T-helper 1 cell treated with Interleukin-12 subunit alpha and Interleukin-12 subunit beta and Interleukin-4 antibody, amounts not matched to agents 30 ng/mL and 1 ng/mL, for 36 hours (primary cell): ENCODE data around the gene MRTFA. TPM values are rescaled to one million over a fixed set of nuclear protein-coding genes. Genes with fewer than 3 reads are reported as not detected.
"Not testable (repeated sequence)": the region's sequence is repeated elsewhere in the genome, so short reads cannot be mapped to it uniquely, and the experiment has no call there.

Source experiments
- intact Hi-C: fragments of 100-400 bp; cut with micrococcal nuclease; formaldehyde crosslinking; loops from one replicate; pipeline ENCODE4 v1.15.1; 2024
- total RNA-seq: library from RNA; stranded (reverse); gene quantifications from 2 replicates; pipeline ENCODE4 v1.2.3, GENCODE V29; 2022

Gene MRTFA
- 56.8 and 67.4 TPM in 2 replicates for total RNA-seq

DNA sequence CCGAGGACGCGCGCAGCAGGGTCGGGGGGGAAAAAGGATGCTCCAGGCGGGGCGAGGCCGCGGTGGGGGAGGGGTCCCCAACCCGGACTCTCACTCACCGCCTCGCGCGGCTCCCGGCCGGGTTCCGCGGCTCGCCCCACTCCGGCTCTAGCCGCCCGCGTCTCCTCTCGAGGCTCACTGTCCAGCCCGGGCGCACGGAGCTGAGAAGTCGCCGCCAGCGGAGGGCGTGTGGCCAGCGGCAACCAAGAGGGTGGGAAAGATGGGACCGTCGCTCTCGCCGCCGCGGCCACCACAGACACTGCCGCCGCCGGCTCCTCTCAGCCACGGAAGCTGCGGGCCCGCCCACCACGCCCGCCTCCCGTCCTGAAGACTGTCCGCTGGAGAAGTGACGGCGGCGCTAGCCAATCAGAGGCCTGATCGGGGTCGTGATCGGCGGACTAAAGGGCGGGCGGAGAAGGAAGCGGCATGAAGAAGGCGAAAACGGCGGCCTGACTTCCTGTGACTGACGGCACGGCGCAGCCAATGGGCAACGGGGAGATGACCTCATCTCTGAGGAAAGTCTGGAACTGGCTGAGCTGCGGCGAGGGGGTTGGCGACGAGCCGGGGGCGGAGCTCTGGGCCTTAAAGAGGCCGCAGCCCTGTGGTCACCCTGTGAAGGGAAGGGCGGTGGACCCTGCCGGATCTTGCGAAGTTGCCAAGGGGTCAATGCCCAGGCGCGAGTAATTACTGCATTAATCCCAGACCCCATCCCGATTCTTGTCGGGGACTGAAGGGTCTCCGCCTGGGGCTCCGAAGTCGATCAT lies at the start of gene MRTFA:
Gene MRTFA (minus strand): TSS at position 340 of the 803 bp plus-strand sequence.
- intact Hi-C loops, result loop anchor here (1.0 to 10.0 kb wide), 19 partner anchors 10 to 1102 kb away; partner anchors contain the start of genes DESI1, L3MBTL2, RBX1 and RPS19BP1

DNA sequence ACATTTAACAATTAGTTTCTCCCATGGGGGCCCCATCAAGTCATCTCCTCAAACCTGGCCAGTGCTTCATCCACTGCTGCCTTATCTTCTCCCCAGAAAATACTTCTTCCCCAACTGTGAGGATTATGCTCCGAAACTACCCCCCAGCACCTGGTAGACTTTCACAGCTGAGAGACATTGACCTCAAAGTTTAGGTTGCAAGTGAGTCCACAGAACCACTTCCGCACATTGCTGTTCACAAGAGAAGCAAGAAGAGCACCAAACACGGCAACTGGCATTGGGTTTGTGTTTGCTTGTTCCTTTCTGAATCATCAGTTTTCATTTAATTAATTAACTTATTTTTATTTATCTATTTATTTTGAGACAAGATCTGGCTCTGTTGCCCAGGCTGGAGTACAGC lies 48.9 kb upstream of the MRTFA start:
- intact Hi-C loops, result no loop called here

DNA sequence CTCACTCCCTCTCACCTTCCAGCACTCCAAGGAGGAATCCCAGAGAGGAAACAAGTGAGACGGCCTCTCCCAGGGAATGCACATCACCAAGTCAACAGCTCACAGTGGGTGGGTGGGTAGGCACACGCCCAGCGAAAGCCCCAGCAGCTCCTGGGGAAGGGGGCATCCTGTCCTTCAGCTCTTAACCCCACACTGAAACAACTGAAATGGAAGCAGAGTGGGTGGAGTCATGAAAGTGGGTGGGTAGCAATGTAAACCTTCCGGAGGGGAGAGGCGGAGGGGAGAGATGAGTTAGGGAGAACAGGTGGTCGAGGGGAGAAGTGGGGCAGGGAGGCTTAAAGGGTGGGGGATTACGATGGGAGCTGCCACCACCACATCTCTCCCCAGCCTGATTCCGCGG lies 48.2 kb upstream of the MRTFA start:
- intact Hi-C loops, result loop anchor here (5.0 kb wide), 1 partner anchor 268 kb away; the partner anchor contains the start of gene RBX1

DNA sequence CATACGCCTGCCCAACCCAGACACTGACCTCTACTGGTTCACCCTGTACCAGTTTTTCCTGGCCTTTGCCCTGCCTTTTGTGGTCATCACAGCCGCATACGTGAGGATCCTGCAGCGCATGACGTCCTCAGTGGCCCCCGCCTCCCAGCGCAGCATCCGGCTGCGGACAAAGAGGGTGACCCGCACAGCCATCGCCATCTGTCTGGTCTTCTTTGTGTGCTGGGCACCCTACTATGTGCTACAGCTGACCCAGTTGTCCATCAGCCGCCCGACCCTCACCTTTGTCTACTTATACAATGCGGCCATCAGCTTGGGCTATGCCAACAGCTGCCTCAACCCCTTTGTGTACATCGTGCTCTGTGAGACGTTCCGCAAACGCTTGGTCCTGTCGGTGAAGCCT lies 44.9 kb upstream of the MRTFA start:
- intact Hi-C loops, result loop anchor here (5.0 kb wide), 1 partner anchor 271 kb away; the partner anchor contains the start of gene RBX1

DNA sequence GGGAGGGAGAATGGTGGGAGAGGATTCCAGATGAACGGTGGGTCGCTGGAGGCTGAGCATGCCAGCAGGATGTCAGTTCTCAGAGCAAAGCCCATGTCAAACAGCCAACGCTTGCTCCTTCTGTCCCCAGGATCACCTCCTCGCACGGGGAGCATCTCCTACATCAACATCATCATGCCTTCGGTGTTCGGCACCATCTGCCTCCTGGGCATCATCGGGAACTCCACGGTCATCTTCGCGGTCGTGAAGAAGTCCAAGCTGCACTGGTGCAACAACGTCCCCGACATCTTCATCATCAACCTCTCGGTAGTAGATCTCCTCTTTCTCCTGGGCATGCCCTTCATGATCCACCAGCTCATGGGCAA lies 44.3 kb upstream of the MRTFA start:
- intact Hi-C loops, result loop anchor here (5.0 kb wide), 1 partner anchor 272 kb away; the partner anchor contains the start of gene RBX1

DNA sequence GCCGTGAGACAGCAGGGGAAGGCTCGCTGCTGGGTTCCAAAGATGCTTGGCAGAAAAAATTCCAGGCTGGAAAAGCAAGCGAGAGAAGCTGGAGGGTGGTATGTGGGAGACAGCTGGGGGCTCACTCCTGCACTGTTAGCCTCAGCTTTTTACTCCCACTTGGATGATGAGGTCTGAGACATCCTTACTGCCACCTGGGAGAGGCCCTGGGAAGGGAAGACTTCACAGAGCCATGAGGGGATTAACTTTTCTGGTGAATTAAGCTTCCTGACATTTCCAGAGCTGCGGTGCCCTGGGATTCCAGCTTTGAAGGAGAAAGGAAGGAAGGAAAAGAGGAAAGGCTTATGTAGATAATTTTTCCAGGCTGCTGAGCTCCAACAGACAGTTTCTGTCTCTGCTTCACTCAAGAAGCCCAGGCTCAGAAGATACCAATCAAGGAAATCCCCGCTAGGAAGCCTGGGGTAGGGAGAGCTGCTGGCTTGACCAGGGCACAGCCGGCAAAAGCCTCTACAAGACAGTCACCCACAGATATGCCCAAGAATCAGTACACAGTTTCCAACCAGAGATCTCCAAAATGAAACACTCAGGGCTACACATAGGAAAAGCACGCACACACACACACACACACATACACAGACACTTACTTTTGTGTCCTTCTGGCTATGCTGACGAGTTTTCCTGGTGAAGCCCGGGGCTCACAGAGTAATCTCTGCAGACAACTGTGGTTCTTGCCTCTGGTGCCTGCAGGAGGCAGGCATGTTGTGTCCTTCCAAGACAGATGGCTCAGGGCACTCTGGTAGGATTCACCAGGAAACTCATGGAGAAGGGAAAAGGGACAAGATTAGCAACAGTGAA lies 43.7 kb upstream of the MRTFA start:
- intact Hi-C loops, result loop anchor here (5.0 kb wide), 1 partner anchor 272 kb away; the partner anchor contains the start of gene RBX1

DNA sequence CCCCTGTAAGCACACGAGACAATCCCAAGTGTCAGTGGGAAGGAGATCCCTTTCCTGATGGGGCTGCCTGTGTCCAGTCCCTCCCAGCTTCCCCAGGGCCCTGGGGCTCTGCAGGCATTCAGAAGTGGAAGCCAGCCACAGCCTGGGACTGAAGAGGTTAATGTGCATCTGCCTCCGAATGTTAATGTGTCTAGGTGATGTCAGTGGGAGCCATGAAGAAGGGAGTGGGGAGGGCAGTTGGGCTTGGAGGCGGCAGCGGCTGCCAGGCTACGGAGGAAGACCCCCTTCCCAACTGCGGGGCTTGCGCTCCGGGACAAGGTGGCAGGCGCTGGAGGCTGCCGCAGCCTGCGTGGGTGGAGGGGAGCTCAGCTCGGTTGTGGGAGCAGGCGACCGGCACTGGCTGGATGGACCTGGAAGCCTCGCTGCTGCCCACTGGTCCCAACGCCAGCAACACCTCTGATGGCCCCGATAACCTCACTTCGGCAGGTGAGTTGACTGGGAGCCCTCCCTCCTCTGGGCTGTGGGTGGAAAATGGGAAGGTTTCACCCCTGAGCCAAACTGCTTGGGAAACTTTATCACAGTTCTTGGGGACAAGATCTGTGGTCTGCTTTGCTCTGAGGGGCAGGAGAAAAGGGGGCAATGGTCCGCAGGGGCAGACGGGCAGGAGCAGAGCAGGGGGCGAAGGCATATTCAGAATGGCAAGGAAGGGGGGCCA lies 42.9 kb upstream of the MRTFA start, which contains the start of gene MCHR1:
Gene MCHR1 (plus strand): TSS at position 236 of the 715 bp plus-strand sequence. CDS start 169 bp downstream, at position 405.
- intact Hi-C loops, result no loop called here

DNA sequence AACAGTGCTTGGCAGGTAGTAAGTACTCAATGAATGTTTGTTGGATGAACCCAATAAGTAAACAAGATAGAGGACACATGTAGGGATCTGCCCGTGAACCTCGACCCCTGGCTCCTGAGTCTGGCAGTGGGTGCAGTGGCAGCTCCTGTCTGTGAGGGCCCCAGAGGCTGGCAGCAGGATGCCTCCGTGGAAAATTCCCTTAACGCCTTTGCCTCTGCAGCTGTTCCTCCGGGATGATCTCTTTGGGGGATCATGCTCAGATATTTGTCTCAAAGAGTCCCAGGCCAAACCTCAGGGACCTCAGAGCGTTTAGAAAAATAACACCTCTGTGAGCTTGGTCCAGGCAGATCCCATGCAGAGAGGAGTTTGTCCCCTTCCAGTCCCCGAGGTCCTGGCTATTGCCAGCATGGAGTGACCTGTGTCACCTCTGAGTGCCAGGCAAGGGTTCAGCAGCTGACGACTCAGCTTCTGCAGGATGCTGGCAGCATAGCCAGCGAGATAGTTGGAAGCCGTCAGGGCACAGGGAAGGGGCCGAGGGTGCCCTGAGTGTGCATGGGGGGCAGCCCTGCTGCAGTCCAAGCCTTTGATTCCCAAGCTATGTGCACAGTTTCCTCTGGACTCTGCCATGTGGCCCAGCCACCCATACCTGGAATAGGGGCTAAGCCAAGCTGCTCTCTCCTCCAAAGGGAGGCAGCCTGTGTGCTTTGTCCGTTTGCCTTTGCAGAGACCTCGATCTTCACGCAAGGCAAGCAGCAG lies 42.2 kb upstream of the MRTFA start:
- intact Hi-C loops, result no loop called here

DNA sequence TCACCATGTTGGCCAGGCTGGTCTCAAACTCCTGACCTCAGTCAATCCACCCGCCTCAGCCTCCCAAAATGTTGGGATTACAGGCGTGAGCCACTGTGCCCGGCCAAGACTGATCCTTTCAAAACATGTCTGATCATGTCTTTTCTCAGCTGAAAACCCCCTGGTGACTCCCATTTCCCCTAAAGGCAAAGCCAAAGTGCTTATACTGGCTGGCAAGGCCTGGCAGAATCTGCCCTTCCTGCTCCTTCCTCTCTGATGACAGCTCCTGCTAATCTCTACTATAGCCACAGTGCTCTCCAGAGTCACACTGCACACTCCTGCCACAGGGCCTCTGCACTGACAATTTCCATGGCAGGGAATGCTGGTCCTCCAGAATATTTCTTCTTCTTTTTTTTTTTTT lies 40.1 kb upstream of the MRTFA start:
- intact Hi-C loops, result no loop called here

DNA sequence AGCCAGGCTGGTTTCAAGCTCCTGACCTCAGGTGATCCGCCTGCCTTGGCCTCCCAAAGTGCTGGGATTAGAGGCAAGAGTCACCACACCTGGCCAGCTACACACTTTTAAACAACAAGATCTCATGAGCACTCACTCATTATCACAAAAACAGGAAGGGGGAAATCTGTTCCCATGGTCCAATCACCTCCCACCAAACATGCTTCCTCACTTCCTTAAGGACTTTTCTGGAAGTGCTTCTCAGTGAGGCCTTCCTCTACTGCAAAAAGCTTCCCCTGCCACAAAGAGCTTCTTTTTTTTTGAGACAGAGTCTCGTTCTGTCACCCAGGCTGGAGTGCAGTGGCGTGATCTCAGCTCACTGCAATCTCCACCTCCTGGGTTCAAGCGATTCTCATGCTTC lies 39.6 kb upstream of the MRTFA start:
- intact Hi-C loops, result not testable (repeated sequence)

DNA sequence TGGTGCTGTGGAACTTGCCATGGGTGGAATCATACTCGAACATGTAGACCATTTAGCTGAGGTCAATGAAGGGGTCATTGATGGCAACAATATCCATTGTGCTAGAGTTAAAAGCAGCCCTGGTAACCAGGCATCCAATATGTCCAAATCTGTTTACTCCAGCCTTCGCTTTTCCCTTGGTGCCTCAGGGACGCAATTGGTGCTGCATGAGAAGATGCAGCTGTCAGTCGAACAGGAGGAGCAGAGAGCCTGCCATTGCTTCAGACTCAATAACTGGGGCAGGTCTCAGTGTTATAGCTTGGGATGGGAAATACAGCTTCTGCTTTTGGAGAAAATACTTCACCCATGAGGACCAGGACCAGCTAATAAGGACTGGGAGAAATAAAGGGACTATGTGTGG lies 37.8 kb upstream of the MRTFA start:
- intact Hi-C loops, result no loop called here

DNA sequence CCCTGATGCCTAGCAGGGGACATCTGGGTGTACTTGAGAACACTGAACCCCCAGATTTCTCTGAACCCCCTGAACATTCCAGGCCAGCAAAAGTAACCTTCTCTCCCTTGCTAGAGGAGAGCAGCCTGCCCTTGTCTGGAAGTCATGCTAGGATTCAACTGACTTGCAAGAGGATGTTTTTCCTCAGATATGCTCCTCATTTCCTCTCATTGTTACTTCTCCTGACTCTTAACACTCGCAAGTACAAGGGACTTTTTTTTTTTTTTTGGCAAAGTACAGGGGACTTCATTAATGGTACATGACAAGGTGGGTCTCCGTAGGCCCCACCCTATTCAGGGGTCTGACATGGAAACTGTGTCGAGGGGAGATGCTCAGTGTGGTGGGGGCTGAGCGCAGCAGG lies 36.5 kb upstream of the MRTFA start:
- intact Hi-C loops, result no loop called here

DNA sequence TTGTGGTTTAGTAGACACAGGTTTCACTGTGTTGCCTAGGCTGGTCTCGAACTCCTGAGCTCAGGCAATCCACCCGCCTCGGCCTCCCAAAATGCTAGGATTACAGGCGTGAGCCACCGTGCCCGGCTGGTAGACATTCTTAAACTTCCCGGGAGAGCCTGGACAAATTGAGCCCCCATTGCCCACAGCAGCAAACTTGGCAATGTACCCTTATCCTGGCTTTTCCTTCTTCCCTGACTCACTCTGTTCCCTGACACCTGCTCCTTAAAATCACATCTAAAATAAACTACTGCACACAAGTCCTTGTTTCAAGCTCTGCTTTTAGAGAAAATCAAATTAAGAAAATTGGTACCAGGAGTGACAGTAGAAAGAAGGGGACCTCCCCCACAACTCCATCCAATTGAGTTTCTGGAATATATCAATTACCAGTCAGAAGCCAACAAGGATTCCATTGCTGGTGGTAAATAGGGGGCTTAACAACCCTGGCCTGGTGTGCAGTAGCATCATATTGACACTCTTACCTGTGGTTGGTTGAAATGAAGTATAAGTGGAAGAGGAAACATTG lies 35.4 kb upstream of the MRTFA start:
- intact Hi-C loops, result no loop called here

DNA sequence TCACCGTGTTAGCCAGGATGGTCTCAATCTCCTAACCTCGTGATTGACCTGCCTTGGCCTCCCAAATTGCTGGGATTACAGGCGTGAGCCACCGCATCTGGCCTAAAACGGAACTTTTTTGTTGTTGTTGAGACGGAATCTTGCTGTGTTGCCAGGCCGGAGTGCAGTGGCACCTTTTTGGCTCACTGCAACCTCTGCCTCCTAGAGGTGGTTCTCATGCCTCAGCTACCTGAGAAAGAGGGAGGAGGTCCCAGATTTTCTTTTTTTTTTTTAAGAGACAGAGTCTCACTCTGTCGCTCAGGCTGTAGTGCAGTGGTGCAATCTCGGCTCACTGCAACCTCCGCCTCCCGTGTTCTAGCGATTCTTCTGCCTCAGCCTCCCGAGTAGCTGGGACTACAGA lies 34.9 kb upstream of the MRTFA start:
- intact Hi-C loops, result no loop called here

DNA sequence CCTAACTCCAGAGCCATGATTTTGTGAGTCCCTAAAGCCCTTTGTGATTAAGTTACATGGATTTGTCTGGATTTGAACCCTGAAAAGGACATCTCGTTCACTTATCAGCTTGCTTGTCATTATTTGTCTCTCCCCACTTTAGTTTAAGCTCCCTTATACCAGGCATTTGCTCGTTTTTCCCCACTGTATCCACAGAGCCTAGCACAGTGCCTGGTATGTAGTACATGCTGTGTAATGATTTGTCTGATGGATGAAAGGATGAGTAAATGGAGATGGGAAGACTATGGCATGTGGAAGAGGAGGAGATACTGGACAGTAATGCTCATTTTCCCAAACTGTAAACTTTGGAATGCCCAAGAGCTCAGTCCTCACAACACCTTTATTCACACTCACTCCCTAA lies 33.5 kb upstream of the MRTFA start:
- intact Hi-C loops, result no loop called here

DNA sequence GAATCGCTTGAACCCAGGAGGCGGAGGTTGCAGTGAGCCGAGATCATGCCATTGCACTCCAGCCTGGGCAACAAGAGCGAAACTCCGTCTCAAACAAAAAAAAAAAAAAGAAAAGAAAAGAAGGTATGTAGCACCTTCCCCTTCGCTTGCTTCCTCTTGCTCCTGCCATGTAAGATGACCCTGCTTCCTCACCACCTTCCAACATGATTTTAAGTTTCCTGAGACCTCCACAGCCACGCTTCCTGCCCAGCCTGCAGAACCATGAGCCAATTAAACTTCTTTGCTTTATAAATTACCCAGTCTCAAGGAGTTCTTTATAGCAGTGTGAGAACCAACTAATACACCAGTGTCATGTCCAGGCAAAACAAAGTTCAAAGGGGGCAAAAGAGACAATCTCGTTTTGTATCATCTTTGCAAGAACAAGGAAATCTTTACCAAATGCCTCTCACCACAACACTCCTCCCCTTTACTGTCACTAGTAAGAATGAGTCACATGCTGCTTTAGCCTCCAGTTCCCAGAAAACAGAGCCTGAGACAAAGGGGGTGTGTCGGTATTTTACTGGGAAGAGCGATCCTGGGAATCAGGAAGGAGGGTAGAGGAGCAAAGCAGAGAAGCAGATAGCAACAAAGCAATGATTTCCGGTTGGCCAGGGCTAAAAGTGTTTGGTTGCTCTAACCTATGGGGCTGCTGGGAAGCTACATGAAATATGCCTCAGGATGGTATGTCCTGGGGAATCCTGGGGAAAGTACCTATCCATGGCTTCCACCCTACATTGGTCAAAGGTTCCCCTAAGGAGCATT lies 32.3 kb upstream of the MRTFA start:
- intact Hi-C loops, result loop anchor here (1.0 kb wide), 2 partner anchors 14 to 33 kb away; partner anchors contain the start of gene MRTFA

DNA sequence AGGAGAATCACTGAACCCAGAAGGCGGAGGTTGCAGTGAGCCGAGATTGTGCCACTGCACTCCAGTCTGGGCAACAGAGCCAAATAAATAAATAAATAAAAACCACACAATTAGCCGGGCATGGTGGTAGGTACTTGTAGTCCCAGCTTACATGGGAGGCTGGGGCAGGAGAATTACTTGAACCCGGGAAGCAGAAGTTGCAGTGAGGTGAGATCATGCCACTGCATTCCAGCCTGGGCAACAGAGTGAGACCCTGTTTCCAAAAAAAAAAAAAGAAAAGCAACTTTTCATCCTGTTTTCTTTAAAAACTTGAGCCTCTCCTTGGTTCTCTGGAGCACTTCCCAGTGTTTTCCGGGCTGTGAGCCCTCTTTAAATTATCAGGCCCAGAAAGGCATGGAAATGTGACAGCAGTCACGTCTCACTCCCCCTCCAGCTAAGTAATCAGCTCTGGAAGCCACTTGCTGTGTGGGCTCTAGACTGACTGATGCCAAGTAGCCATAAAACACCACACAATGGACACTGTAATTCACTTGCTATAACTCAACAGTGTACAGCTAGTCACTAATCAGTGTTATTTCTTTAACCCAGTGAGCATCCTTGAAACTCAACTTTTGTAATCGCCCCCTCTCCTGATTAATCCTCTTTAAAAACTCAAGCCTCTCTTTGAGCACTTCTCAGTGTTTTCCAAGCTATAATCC lies 29.8 kb upstream of the MRTFA start:
- intact Hi-C loops, result no loop called here

DNA sequence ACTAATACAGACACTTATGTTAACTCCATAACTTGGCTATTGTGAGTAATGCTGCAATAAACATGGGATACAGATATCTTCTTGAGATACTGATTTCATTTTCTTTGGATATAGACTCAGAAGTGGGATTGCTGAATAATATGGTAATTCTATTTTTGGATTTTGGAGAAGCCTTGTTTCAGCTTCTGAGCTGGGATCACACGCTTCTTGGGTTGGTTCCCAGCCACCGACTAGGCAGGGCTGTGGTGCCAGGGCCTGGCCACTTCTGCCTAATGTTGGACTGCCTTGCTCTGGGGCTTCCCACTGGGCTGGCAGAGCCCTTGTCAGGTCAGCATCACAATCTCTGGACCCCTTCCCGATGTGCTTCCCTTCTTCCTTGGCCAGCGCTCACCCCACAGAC lies 28.8 kb upstream of the MRTFA start:
- intact Hi-C loops, result no loop called here

DNA sequence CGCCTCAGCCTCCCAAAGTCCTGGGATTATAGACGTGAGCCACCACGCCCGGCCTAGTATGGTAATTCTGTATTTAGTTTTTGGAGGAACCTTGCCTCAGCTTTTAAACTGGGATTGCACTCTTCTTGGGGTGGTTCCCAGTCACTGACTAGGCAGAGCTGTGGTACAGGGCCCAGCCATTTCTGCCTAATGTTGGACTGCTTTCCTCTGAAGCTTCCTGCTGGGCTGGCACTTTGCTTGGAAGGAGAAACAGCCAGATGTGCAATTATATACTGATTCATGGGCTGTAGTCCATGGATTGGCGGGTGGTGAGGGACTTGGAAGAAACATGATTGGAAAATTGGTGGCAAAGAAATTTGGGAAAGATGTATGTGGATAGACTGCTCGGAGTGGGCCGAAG lies 25.2 kb upstream of the MRTFA start:
- intact Hi-C loops, result no loop called here
